Erythroblast (primary cell): ENCODE measurements around the gene NECAB3.

Experiments
- DNase-seq, 2 experiments: peaks; one replicate each; lab custom pipeline; 2025; lab: John Stamatoyannopoulos, UW
- GATA1 ChIP-seq: IDR thresholded peaks from 2 replicates; pipeline ENCODE4 v1.6.1; 2011; ENCODE audit warnings: low read depth, mild to moderate bottlenecking, control low read depth, low read length, moderate library complexity
- POLR2A ChIP-seq: IDR thresholded peaks from 2 replicates; pipeline ENCODE4 v1.6.1; 2011; ENCODE audit warnings: mild to moderate bottlenecking, low read length

Gene NECAB3

DNA sequence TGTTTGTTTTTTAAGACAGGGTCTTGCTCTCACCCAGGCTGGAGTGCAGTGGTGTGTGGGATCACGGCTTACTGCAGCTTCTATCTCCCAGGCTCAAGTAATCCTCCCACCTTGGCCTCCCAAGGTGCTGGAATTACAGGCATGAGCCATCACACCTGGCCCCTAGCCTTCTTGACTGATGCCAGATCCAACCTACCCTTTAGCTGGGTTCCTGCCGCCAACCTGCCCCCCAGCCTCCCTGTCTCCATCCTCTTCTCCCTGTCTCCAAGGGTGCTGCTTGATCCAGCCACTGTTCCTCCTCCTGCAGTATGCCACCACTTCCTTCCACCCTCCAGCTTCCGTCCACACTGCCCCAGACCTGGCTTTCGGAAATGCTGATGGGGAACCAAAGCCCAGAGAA is 15.3 kb downstream of the NECAB3 start:
- no peak for DNase-seq
- TF ChIP-seq GATA1, result no peak

- DNase-seq, result no peak
- TF ChIP-seq POLR2A, result no peak
- TF ChIP-seq GATA1, result no peak
These were observed 15.7 kb downstream of the NECAB3 start for GRCh38 chr20:33658510-33658909.

- DNase-seq, result no peak
- TF ChIP-seq GATA1, result no peak
- TF ChIP-seq POLR2A, result no peak
These were observed 16.5 kb downstream of the NECAB3 start for GRCh38 chr20:33657704-33658095.

- TF ChIP-seq POLR2A (no peak), GATA1 (no peak)
- no peak for DNase-seq
These were observed 17.2 kb downstream of the NECAB3 start for GRCh38 chr20:33656783-33657703.

GRCh38 chr20:33656010-33656782 is 18.0 kb downstream of the NECAB3 start:
- no peak for TF ChIP-seq GATA1
- no peak for TF ChIP-seq POLR2A
- no peak for DNase-seq

GRCh38 chr20:33655164-33655563 is 19.1 kb downstream of the NECAB3 start:
- DNase-seq, result no peak
- TF ChIP-seq POLR2A (no peak), GATA1 (no peak)

DNA sequence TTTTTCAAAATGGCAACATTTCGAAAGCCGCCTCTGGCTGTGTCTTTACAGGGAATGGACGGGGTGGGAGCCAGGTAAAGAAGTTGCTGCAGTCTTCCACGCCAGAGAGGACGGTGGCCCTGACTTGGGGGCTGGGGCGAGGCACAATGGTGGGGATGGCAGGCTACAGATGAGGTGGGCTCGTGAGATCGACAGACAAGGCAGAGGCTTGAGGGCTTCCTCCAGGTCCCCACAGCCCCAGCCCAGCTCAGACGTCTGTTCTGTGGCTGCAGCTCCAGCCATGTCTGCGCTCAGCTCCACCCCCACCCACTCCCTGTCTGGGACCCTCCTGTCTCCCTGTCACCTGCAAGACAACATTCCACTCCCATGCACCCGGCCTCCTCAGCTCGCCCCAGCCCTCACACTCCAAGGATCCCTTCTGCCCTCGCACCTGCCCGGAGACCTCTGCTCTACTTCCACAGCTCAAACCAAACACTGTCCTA is 19.5 kb downstream of the NECAB3 start:
- no peak for DNase-seq
- TF ChIP-seq POLR2A, result no peak
- no peak for TF ChIP-seq GATA1

- DNase-seq, result no peak
- TF ChIP-seq GATA1, result no peak
- no peak for TF ChIP-seq POLR2A
These were observed 20.2 kb downstream of the NECAB3 start for GRCh38 chr20:33653900-33654596.

DNA sequence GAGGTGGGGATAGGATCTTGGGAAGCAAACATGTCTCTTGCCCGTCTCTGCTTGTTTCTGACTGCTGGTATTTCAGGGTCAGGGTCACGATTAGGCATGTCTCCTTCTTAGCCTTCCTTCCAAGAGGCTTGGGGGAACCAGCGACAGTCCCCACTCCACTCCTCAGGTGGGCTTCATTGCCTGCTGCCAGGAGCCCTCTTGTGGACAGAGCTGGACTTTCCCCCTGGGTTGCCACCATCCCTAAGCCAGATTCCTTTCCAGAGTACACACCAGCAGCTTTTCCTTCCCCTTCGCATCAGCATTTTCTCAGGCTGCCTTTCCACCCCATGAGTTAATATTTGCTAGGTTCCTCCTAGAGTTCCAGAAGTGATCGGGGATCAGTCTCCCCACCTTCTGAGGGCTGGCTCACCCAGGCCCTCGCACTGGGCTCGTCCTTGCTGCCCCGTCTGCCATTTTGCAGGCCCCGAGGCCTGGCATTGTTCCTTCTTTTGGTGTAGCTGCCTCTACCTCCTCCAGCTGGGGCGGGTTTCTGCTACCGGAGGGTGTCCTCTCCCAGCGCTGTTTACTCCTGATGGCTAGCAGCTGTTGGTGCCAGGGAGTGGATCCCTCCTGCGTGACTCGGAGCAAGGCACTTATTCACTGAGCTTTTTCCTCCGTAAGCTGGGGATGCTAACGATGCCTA is 20.9 kb downstream of the NECAB3 start:
- peak; percentile 18 for TF ChIP-seq POLR2A
- no peak for TF ChIP-seq GATA1
- peak; percentile 60 to 75 for DNase-seq

GRCh38 chr20:33651562-33652048 is 22.6 kb downstream of the NECAB3 start:
- TF ChIP-seq GATA1, result no peak
- no peak for TF ChIP-seq POLR2A
- no peak for DNase-seq

GRCh38 chr20:33650753-33651561 is 23.3 kb downstream of the NECAB3 start:
- TF ChIP-seq GATA1 (no peak), POLR2A (no peak)
- DNase-seq, result no peak

GRCh38 chr20:33650111-33650752 is 24.0 kb downstream of the NECAB3 start:
- no peak for DNase-seq
- TF ChIP-seq POLR2A (no peak), GATA1 (no peak)
